GM21825 (cell line): Measurements from ENCODE around the gene CYP8B1.

ENCODE experiments used
- ATAC-seq: cut with Tn5 transposase; IDR thresholded peaks from one replicate; pipeline ENCODE4 v1.9.1; 2021; ENCODE audit warnings: mild to moderate bottlenecking, moderate library complexity; ENCODE audit not compliant: unreplicated experiment

Gene CYP8B1

GRCh38 chr3:42827654-42828053 lies 48.0 kb downstream of the CYP8B1 start:
- no peak for ATAC-seq

GRCh38 chr3:42827023-42827422 lies 48.7 kb downstream of the CYP8B1 start:
- ATAC-seq = no peak

GRCh38 chr3:42826141-42826540 lies 49.5 kb downstream of the CYP8B1 start:
- ATAC-seq = no peak

GRCh38 chr3:42823351-42823750 lies 52.3 kb downstream of the CYP8B1 start:
- ATAC-seq = no peak

GRCh38 chr3:42822828-42823227 lies 52.9 kb downstream of the CYP8B1 start:
- ATAC-seq = no peak
